Measurements from ENCODE around the gene HSPB8. TPM values are rescaled to one million over a fixed set of nuclear protein-coding genes. Genes with fewer than 3 reads are reported as not detected.

HSPB8 gene
- total and polyA plus RNA-seq, 8 donors = 17.3 to 253 (median 59.6) TPM

- intact Hi-C loops (cut with DNase I; ENCODE audit: low total_unique reads) = no loop called here
- TF ChIP-seq POLR2AphosphoS5 (IDR thresholded peaks at IDR 0.05) = no peak
- TF ChIP-seq POLR2A (IDR thresholded peaks at IDR 0.05) = no peak
- no peak for TF ChIP-seq CTCF (IDR thresholded peaks at IDR 0.05)
- TF ChIP-seq EP300 (IDR thresholded peaks at IDR 0.05) = no peak
- H3K4me1 ChIP-seq = peaks cover 0 to 2% (median 0%) of the 10 kb centered on the region in 4 donors
- no peaks in the 10 kb centered on the region for H3K36me3 ChIP-seq
- no peaks in the 10 kb centered on the region for H3K27me3 ChIP-seq
- no peaks in the 10 kb centered on the region for H3K9me3 ChIP-seq
- no peak overlapping the region for H3K4me3 ChIP-seq
- no peak overlapping the region for H3K27ac ChIP-seq
- no peak for DNase-seq
Measured at GRCh38 chr12:119236372-119236771, 57.6 kb downstream of the HSPB8 start.

GRCh38 chr12:119239040-119239439 lies 60.3 kb downstream of the HSPB8 start:
- H3K36me3 ChIP-seq = no peaks in the 10 kb centered on the region
- peaks cover 0 to 6% (median 0%) of the 10 kb centered on the region in 4 donors for H3K4me1 ChIP-seq
- intact Hi-C loops (cut with DNase I; ENCODE audit: low total_unique reads) = no loop called here

GRCh38 chr12:119241049-119241448 lies 62.3 kb downstream of the HSPB8 start:
- TF ChIP-seq POLR2AphosphoS5 (IDR thresholded peaks at IDR 0.05) = no peak
- no peak for TF ChIP-seq POLR2A (IDR thresholded peaks at IDR 0.05)
- TF ChIP-seq CTCF (IDR thresholded peaks at IDR 0.05) = no peak
- TF ChIP-seq EP300 (IDR thresholded peaks at IDR 0.05) = no peak
- intact Hi-C loops (cut with DNase I; ENCODE audit: low total_unique reads) = no loop called here
- H3K4me3 ChIP-seq = no peak overlapping the region
- no peaks in the 10 kb centered on the region for H3K9me3 ChIP-seq
- H3K36me3 ChIP-seq = no peaks in the 10 kb centered on the region
- no peaks in the 10 kb centered on the region for H3K27me3 ChIP-seq
- H3K27ac ChIP-seq = peak overlapping the region in 3 of 5 donors; percentile 8 to 54 (median 43)
- WGBS, 5 donors = 21 to 46% (median 44%) methylated on average over 5 of the region's 5 CpGs
- peaks cover 0 to 6% (median 2%) of the 10 kb centered on the region in 4 donors for H3K4me1 ChIP-seq
- DNase-seq = no peak

More at GRCh38 chr12:119239040-119239439, 60.3 kb downstream of the HSPB8 start:
- Histone ChIP-seq H3K27me3 (no peaks in the 10 kb centered on the region), H3K27ac (no peak overlapping the region), H3K4me3 (no peak overlapping the region), H3K9me3 (no peaks in the 10 kb centered on the region)
- WGBS, 5 donors = 19 to 100% (median 47%) methylated on average over 1 to 3 of the region's 3 CpGs
- TF ChIP-seq POLR2AphosphoS5 (IDR thresholded peaks at IDR 0.05) (no peak), EP300 (IDR thresholded peaks at IDR 0.05) (no peak), CTCF (IDR thresholded peaks at IDR 0.05) (no peak), POLR2A (IDR thresholded peaks at IDR 0.05) (no peak)
- DNase-seq = no peak

GRCh38 chr12:119241580-119242169 lies 62.9 kb downstream of the HSPB8 start:
- intact Hi-C loops (cut with DNase I; ENCODE audit: low total_unique reads) = no loop called here
- WGBS, 5 donors = 66 to 77% (median 72%) methylated on average over 5 to 9 of the region's 9 CpGs
- H3K4me3 ChIP-seq = no peak overlapping the region
- H3K9me3 ChIP-seq = no peaks in the 10 kb centered on the region
- DNase-seq = no peak
- H3K4me1 ChIP-seq = peaks cover 0 to 7% (median 3%) of the 10 kb centered on the region in 4 donors
- H3K27me3 ChIP-seq = no peaks in the 10 kb centered on the region
- H3K36me3 ChIP-seq = no peaks in the 10 kb centered on the region
- no peak for TF ChIP-seq POLR2AphosphoS5 (IDR thresholded peaks at IDR 0.05)
- no peak for TF ChIP-seq EP300 (IDR thresholded peaks at IDR 0.05)
- TF ChIP-seq POLR2A (IDR thresholded peaks at IDR 0.05) = no peak
- TF ChIP-seq CTCF (IDR thresholded peaks at IDR 0.05) = no peak
- peak overlapping the region in 2 of 5 donors; percentile 43 to 54 for H3K27ac ChIP-seq

Other genes starting within 250 kb of the HSPB8 start
- 1 to 10 TPM in 1 of 5 donors, under 1 TPM in 2, not detected in 2; 0.18 to 2.6 (median 0.45) TPM for gene SRRM4, start 197.4 kb upstream of the HSPB8 start, total RNA-seq
- gene SRRM4, start 197.4 kb upstream of the HSPB8 start, polyA plus RNA-seq = under 1 TPM; 0.05 to 0.25 (median 0.15) TPM
- gene CCDC60, start 155.8 kb downstream of the HSPB8 start, total RNA-seq = not detected
- 1 to 10 TPM in 1 of 3 donors, not detected in 2; 4.1 TPM for gene CCDC60, start 155.8 kb downstream of the HSPB8 start, polyA plus RNA-seq